Peyer's patch (tissue), 4 donors: ENCODE measurements around the gene MRPS23. TPM values are rescaled to one million over a fixed set of nuclear protein-coding genes. Genes with fewer than 3 reads are reported as not detected.
A peak's percentile ranks its signal among the peaks of the same experiment; 100 is the strongest.

ENCODE experiments used
- DNase-seq, 3 donors: peaks; one replicate each; pipeline ENCODE4 v3.0.0-alpha.2; 2017 to 2019
- H3K27ac ChIP-seq, 4 donors: fragments of 200-600 bp; sonication (generic); one replicate each; pipeline ENCODE4 v1.5.1; 2016 to 2019
- H3K27me3 ChIP-seq, 2 donors: fragments of 200-600 bp; sonication (generic); one replicate each; pipeline ENCODE4 v1.5.1; 2019
- H3K36me3 ChIP-seq, 3 donors: fragments of 200-600 bp; sonication (generic); one replicate each; pipeline ENCODE4 v1.5.1; 2016 to 2019
- H3K4me1 ChIP-seq, 4 donors: fragments of 200-600 bp; sonication (generic); one replicate each; pipeline ENCODE4 v1.5.1; 2016 to 2019
- H3K4me3 ChIP-seq, 4 donors: fragments of 200-600 bp; sonication (generic); 1 replicate in 3 of 4; 2 replicates in 1 of 4; pipeline ENCODE4 v1.5.1; 2016 to 2019; ENCODE audit warnings: mild to moderate bottlenecking in 1 of 4
- H3K9me3 ChIP-seq, 4 donors: fragments of 200-600 bp; sonication (generic); one replicate each; pipeline ENCODE4 v1.5.1; 2016 to 2019; ENCODE audit warnings: mild to moderate bottlenecking in 1 of 4
- CTCF ChIP-seq, 6 experiments: fragments of 450-650 bp in 4 of 6; fragments of 200-600 bp in 2 of 6; sonication (generic) in 1 of 6; IDR thresholded peaks; one replicate each; pipeline ENCODE4 v1.5.1; 2017 to 2019; ENCODE audit warnings: antibody characterized with exemption in 6 of 6, mild to moderate bottlenecking in 3 of 6, moderate library complexity in 1 of 6
- POLR2A ChIP-seq, 2 donors: fragments of 450-650 bp; IDR thresholded peaks; one replicate each; pipeline ENCODE4 v1.5.1; 2017; ENCODE audit warnings: antibody characterized with exemption in 2 of 2, mild to moderate bottlenecking in 2 of 2, moderate library complexity in 2 of 2
- total RNA-seq, 4 donors: library from RNA; depleted of rRNA; stranded (reverse); fragments of >200 nt; gene quantifications; one replicate each; pipeline ENCODE4 v1.1.0, GENCODE V29; 2016

The MRPS23 gene
- total RNA-seq, 4 donors from 2014 or later: 0.83 to 7.4 (median 5.2) TPM

- Histone ChIP-seq H3K9me3 (no peaks in the 10 kb centered on the region), H3K4me1 (peaks cover 0 to 53% (median 6%) of the 10 kb centered on the region in 4 donors), H3K27ac (peak overlapping the region; percentile 71 to 91 (median 80)), H3K36me3 (no peaks in the 10 kb centered on the region), H3K4me3 (peak overlapping the region in 1 of 4 donors; percentile 13), H3K27me3 (no peaks in the 10 kb centered on the region)
- DNase-seq: peak; percentile 49 to 85 (median 73)
- no peak for TF ChIP-seq CTCF (IDR thresholded peaks at IDR 0.05)
- no peak for TF ChIP-seq POLR2A (IDR thresholded peaks at IDR 0.05)
Observed at GRCh38 chr17:57892820-57893595, 43.2 kb upstream of the MRPS23 start.

GRCh38 chr17:57892146-57892819 lies 42.4 kb upstream of the MRPS23 start:
- peak; percentile 93 to 98 (median 96) for TF ChIP-seq CTCF (IDR thresholded peaks at IDR 0.05)
- TF ChIP-seq POLR2A (IDR thresholded peaks at IDR 0.05): no peak
- Histone ChIP-seq H3K4me1 (peaks cover 0 to 49% (median 6%) of the 10 kb centered on the region in 4 donors), H3K27me3 (no peaks in the 10 kb centered on the region)

DNA sequence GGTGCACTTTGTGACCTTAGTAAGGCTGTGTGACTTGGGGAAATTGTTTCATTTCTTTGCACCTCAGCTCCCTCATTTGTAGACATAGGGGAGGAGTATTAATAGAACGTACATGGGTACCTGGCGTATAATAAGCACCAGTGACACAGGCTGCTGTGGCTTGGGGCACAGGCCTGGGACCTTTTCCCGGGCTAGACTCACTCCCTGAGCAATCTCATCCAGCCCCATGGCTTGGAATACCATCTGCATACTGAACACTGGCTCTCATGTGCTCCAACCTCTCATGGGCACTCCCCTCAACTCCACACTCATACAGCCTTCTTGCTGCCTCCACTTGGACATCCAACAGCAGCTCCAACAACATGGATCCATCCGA lies 41.0 kb upstream of the MRPS23 start:
- Histone ChIP-seq H3K27me3 (no peaks in the 10 kb centered on the region), H3K27ac (peak overlapping the region in 2 of 4 donors; percentile 82 to 91), H3K36me3 (no peaks in the 10 kb centered on the region), H3K4me3 (no peak overlapping the region), H3K4me1 (peaks cover 0 to 49% (median 6%) of the 10 kb centered on the region in 4 donors), H3K9me3 (no peaks in the 10 kb centered on the region)
- DNase-seq: no peak
- TF ChIP-seq CTCF (IDR thresholded peaks at IDR 0.05) (no peak), POLR2A (IDR thresholded peaks at IDR 0.05) (no peak)

More at GRCh38 chr17:57892146-57892819, 42.4 kb upstream of the MRPS23 start:
- Histone ChIP-seq H3K36me3 (no peaks in the 10 kb centered on the region), H3K9me3 (no peaks in the 10 kb centered on the region), H3K27ac (peak overlapping the region; percentile 71 to 91 (median 80)), H3K4me3 (no peak overlapping the region)
- peak; percentile 78 to 94 (median 92) for DNase-seq

- peak overlapping the region in 3 of 4 donors; percentile 51 to 91 (median 82) for H3K27ac ChIP-seq
- H3K4me1 ChIP-seq: peaks cover 0 to 43% (median 6%) of the 10 kb centered on the region in 4 donors
- H3K9me3 ChIP-seq: no peaks in the 10 kb centered on the region
- no peaks in the 10 kb centered on the region for H3K36me3 ChIP-seq
- H3K4me3 ChIP-seq: no peak overlapping the region
- DNase-seq: peak in 2 of 3 donors; percentile 31 to 60
- no peaks in the 10 kb centered on the region for H3K27me3 ChIP-seq
- TF ChIP-seq CTCF (IDR thresholded peaks at IDR 0.05) (no peak), POLR2A (IDR thresholded peaks at IDR 0.05) (no peak)
Observed at GRCh38 chr17:57889892-57890856, 40.3 kb upstream of the MRPS23 start.

- DNase-seq: no peak
- H3K4me1 ChIP-seq: peaks cover 0 to 33% (median 6%) of the 10 kb centered on the region in 4 donors
Observed at GRCh38 chr17:57889252-57889651, 39.4 kb upstream of the MRPS23 start.

More at GRCh38 chr17:57889252-57889651, 39.4 kb upstream of the MRPS23 start:
- Histone ChIP-seq H3K4me3 (no peak overlapping the region), H3K9me3 (no peaks in the 10 kb centered on the region), H3K27ac (peak overlapping the region in 1 of 4 donors; percentile 91), H3K27me3 (no peaks in the 10 kb centered on the region), H3K36me3 (no peaks in the 10 kb centered on the region)
- TF ChIP-seq CTCF (IDR thresholded peaks at IDR 0.05): no peak
- no peak for TF ChIP-seq POLR2A (IDR thresholded peaks at IDR 0.05)
